ENCODE results near the gene PHF24. TPM values are rescaled to one million over a fixed set of nuclear protein-coding genes. Genes with fewer than 3 reads are reported as not detected.

PHF24 gene
- total RNA-seq, 4 donors from 2014 or later = 0.26 to 4.2 (median 1.2) TPM

GRCh38 chr9:35027860-35028259 lies 69.8 kb downstream of the PHF24 start:
- peaks cover 17% of the 10 kb centered on the region for H3K36me3 ChIP-seq
- WGBS = 67% methylated on average over 1 of the region's 1 CpG
- peaks cover 4% of the 10 kb centered on the region for H3K4me1 ChIP-seq
- no peaks in the 10 kb centered on the region for H3K27me3 ChIP-seq
- H3K27ac ChIP-seq = no peak overlapping the region
- TF ChIP-seq CTCF (IDR thresholded peaks at IDR 0.05) (no peak), POLR2A (IDR thresholded peaks at IDR 0.05) (no peak), POLR2AphosphoS5 (IDR thresholded peaks at IDR 0.05) (no peak), EP300 (IDR thresholded peaks at IDR 0.05) (no peak)
- no peak for DNase-seq (ENCODE audit: low spot score in 2 of 2)
- no peaks in the 10 kb centered on the region for H3K9me3 ChIP-seq
- H3K4me3 ChIP-seq = no peak overlapping the region

- no peak overlapping the region for H3K4me3 ChIP-seq
- H3K27ac ChIP-seq = no peak overlapping the region
- no peaks in the 10 kb centered on the region for H3K27me3 ChIP-seq
- H3K36me3 ChIP-seq = peaks cover 16% of the 10 kb centered on the region
- peaks cover 4% of the 10 kb centered on the region for H3K4me1 ChIP-seq
- no peak for TF ChIP-seq POLR2AphosphoS5 (IDR thresholded peaks at IDR 0.05)
- no peak for TF ChIP-seq EP300 (IDR thresholded peaks at IDR 0.05)
- TF ChIP-seq POLR2A (IDR thresholded peaks at IDR 0.05) = no peak
- no peak for TF ChIP-seq CTCF (IDR thresholded peaks at IDR 0.05)
- no peaks in the 10 kb centered on the region for H3K9me3 ChIP-seq
- DNase-seq (ENCODE audit: low spot score in 2 of 2) = no peak
These were observed 70.3 kb downstream of the PHF24 start for GRCh38 chr9:35028341-35028740.

- Histone ChIP-seq H3K27ac (no peak overlapping the region), H3K36me3 (peaks cover 10% of the 10 kb centered on the region), H3K27me3 (no peaks in the 10 kb centered on the region), H3K9me3 (no peaks in the 10 kb centered on the region), H3K4me1 (peaks cover 4% of the 10 kb centered on the region), H3K4me3 (no peak overlapping the region)
- no peak for TF ChIP-seq POLR2A (IDR thresholded peaks at IDR 0.05)
- TF ChIP-seq CTCF (IDR thresholded peaks at IDR 0.05) = no peak
- no peak for TF ChIP-seq EP300 (IDR thresholded peaks at IDR 0.05)
- no peak for TF ChIP-seq POLR2AphosphoS5 (IDR thresholded peaks at IDR 0.05)
- DNase-seq (ENCODE audit: low spot score in 2 of 2) = no peak
- 47% methylated on average over 4 of the region's 4 CpGs for WGBS
These were observed 71.2 kb downstream of the PHF24 start for GRCh38 chr9:35029241-35029640.

- DNase-seq (ENCODE audit: low spot score in 2 of 2) = no peak
These were observed 71.8 kb downstream of the PHF24 start for GRCh38 chr9:35029852-35030251.

More at GRCh38 chr9:35029852-35030251, 71.8 kb downstream of the PHF24 start:
- 59% methylated on average over 2 of the region's 2 CpGs for WGBS
- no peaks in the 10 kb centered on the region for H3K9me3 ChIP-seq
- H3K27me3 ChIP-seq = no peaks in the 10 kb centered on the region
- H3K4me3 ChIP-seq = no peak overlapping the region
- no peak overlapping the region for H3K27ac ChIP-seq
- peaks cover 4% of the 10 kb centered on the region for H3K4me1 ChIP-seq
- TF ChIP-seq POLR2AphosphoS5 (IDR thresholded peaks at IDR 0.05) (no peak), EP300 (IDR thresholded peaks at IDR 0.05) (no peak), CTCF (IDR thresholded peaks at IDR 0.05) (no peak), POLR2A (IDR thresholded peaks at IDR 0.05) (no peak)
- H3K36me3 ChIP-seq = peaks cover 7% of the 10 kb centered on the region

Other genes with a start within 250 kb of the PHF24 start
- gene CCL21, start 248.1 kb upstream of the PHF24 start, total RNA-seq = 1 to 10 TPM in 3 of 4 donors, not detected in 1; 5.2 to 6.1 (median 5.6) TPM
- gene DNAJB5, start 31.5 kb downstream of the PHF24 start, total RNA-seq = 1 to 10 TPM in 3 of 4 donors, under 1 TPM in 1; 0.98 to 4.7 (median 1.6) TPM
- 100 to 1,000 TPM; 128 to 187 (median 159) TPM for gene VCP, start 114.3 kb downstream of the PHF24 start, total RNA-seq
- 10 to 100 TPM; 24.2 to 39.7 (median 28.3) TPM for gene FANCG, start 121.7 kb downstream of the PHF24 start, total RNA-seq
- 10 to 100 TPM; 14.5 to 26.3 (median 23.1) TPM for gene PIGO, start 138.3 kb downstream of the PHF24 start, total RNA-seq
- gene STOML2, start 144.8 kb downstream of the PHF24 start, total RNA-seq = 10 to 100 TPM; 48.8 to 99.2 (median 91.1) TPM
- gene ATOSB, start 157.6 kb downstream of the PHF24 start, total RNA-seq = 10 to 100 TPM; 16.0 to 21.9 (median 21.4) TPM
- 10 to 100 TPM; 27.8 to 43.2 (median 30.6) TPM for gene UNC13B, start 203.7 kb downstream of the PHF24 start, total RNA-seq